OCI-LY1 (cell line): ENCODE data around the gene JAKMIP1.

Experiments
- H2AFZ ChIP-seq: fragments of 200-600 bp; sonication (generic), shearing (Covaris generic); 2 replicates; pipeline ENCODE4 v1.6.0; 2014; ENCODE audit warnings: antibody characterized with exemption, mild to moderate bottlenecking, low read length
- H3F3A ChIP-seq: fragments of 200-600 bp; sonication (generic), shearing (Covaris generic); 2 replicates; pipeline ENCODE4 v1.6.0; 2014; ENCODE audit warnings: mild to moderate bottlenecking, antibody characterized with exemption, low read length, moderate library complexity; ENCODE audit not compliant: insufficient read depth
- H3K27ac ChIP-seq: fragments of 200-600 bp; sonication (generic); 2 replicates; pipeline ENCODE4 v1.5.1; 2014; ENCODE audit warnings: low read length, mixed run types, mild to moderate bottlenecking, low read depth; ENCODE audit not compliant: poor library complexity, severe bottlenecking
- H3K27me3 ChIP-seq: fragments of 200-600 bp; sonication (generic); 2 replicates; pipeline ENCODE4 v1.6.0; 2014; ENCODE audit warnings: antibody characterized with exemption, mild to moderate bottlenecking, low read length, moderate library complexity; ENCODE audit not compliant: insufficient read depth
- H3K36me3 ChIP-seq: fragments of 200-600 bp; sonication (generic); 2 replicates; pipeline ENCODE4 v1.6.1; 2014; ENCODE audit warnings: mild to moderate bottlenecking, antibody characterized with exemption, low read length, moderate library complexity, mixed read lengths; ENCODE audit not compliant: insufficient read depth
- H3K4me1 ChIP-seq: fragments of 200-600 bp; sonication (generic); 2 replicates; pipeline ENCODE4 v1.5.1; 2014; ENCODE audit warnings: mild to moderate bottlenecking, low read length, moderate library complexity; ENCODE audit not compliant: insufficient read depth, severe bottlenecking
- H3K4me2 ChIP-seq: fragments of 200-600 bp; sonication (generic), shearing (Covaris generic); 2 replicates; pipeline ENCODE4 v1.6.1; 2014; ENCODE audit warnings: low read length
- H3K4me3 ChIP-seq: fragments of 200-600 bp; sonication (generic); 2 replicates; pipeline ENCODE4 v1.5.1; 2014; ENCODE audit warnings: low read length, low read depth, mild to moderate bottlenecking, mixed read lengths; ENCODE audit not compliant: poor library complexity, severe bottlenecking
- H3K79me2 ChIP-seq: fragments of 200-600 bp; shearing (Covaris generic); 2 replicates; pipeline ENCODE4 v1.6.1; 2016; ENCODE audit warnings: mixed run types, low read length, mixed read lengths; ENCODE audit not compliant: insufficient read depth
- H3K9ac ChIP-seq: fragments of 200-600 bp; sonication (generic), shearing (Covaris generic); 2 replicates; pipeline ENCODE4 v1.6.1; 2014; ENCODE audit warnings: mild to moderate bottlenecking, low read length, mixed read lengths
- H3K9me2 ChIP-seq: fragments of 200-600 bp; sonication (generic), shearing (Covaris generic); 2 replicates; pipeline ENCODE4 v1.6.1; 2014; ENCODE audit warnings: low read depth, mild to moderate bottlenecking, low read length, mixed read lengths
- H3K9me3 ChIP-seq: fragments of 200-600 bp; shearing (Covaris generic); 2 replicates; pipeline ENCODE4 v1.6.1; 2014; ENCODE audit warnings: low read length, mixed read lengths
- H4K20me1 ChIP-seq: fragments of 200-600 bp; sonication (generic), shearing (Covaris generic); 2 replicates; pipeline ENCODE4 v1.6.0; 2016; ENCODE audit warnings: mild to moderate bottlenecking, low read length; ENCODE audit not compliant: insufficient read depth
- EZH2 ChIP-seq: fragments of 200-600 bp; sonication (generic), shearing (Covaris generic); IDR thresholded peaks from 2 replicates; pipeline ENCODE4 v1.8.0; 2017; ENCODE audit warnings: borderline replicate concordance, mixed run types, mild to moderate bottlenecking, antibody characterized with exemption, low read length, moderate library complexity, mixed read lengths
- TF ChIP-seq, protein P1 (sequence below): fragments of 200-600 bp; sonication (generic), shearing (Covaris generic); IDR thresholded peaks from 2 replicates; pipeline ENCODE4 v1.5.1; 2017; ENCODE audit warnings: mild to moderate bottlenecking, antibody characterized with exemption, low read length, moderate library complexity, mixed read lengths

JAKMIP1 gene

GRCh38 chr4:6105311-6105911 is 94.9 kb downstream of the JAKMIP1 start:
- no peak overlapping the region for H3K27ac ChIP-seq
- no peak overlapping the region for H2AFZ ChIP-seq
- no peak overlapping the region for H3K4me2 ChIP-seq
- H3K4me1 ChIP-seq = no peaks in the 10 kb centered on the region
- no peak overlapping the region for H3K9ac ChIP-seq
- TF ChIP-seq, protein P1, sequence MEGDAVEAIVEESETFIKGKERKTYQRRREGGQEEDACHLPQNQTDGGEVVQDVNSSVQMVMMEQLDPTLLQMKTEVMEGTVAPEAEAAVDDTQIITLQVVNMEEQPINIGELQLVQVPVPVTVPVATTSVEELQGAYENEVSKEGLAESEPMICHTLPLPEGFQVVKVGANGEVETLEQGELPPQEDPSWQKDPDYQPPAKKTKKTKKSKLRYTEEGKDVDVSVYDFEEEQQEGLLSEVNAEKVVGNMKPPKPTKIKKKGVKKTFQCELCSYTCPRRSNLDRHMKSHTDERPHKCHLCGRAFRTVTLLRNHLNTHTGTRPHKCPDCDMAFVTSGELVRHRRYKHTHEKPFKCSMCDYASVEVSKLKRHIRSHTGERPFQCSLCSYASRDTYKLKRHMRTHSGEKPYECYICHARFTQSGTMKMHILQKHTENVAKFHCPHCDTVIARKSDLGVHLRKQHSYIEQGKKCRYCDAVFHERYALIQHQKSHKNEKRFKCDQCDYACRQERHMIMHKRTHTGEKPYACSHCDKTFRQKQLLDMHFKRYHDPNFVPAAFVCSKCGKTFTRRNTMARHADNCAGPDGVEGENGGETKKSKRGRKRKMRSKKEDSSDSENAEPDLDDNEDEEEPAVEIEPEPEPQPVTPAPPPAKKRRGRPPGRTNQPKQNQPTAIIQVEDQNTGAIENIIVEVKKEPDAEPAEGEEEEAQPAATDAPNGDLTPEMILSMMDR = no peak
- TF ChIP-seq EZH2 = no peak
- no peaks in the 10 kb centered on the region for H3K36me3 ChIP-seq
- H3K27me3 ChIP-seq = no peaks in the 10 kb centered on the region
- H3K9me3 ChIP-seq = no peaks in the 10 kb centered on the region
- H3K4me3 ChIP-seq = no peak overlapping the region
- no peaks in the 10 kb centered on the region for H3K79me2 ChIP-seq
- no peaks in the 10 kb centered on the region for H4K20me1 ChIP-seq
- H3F3A ChIP-seq = no peaks in the 10 kb centered on the region
- H3K9me2 ChIP-seq = no peaks in the 10 kb centered on the region

- no peaks in the 10 kb centered on the region for H3F3A ChIP-seq
- H3K36me3 ChIP-seq = no peaks in the 10 kb centered on the region
- no peaks in the 10 kb centered on the region for H3K79me2 ChIP-seq
- no peak overlapping the region for H3K9ac ChIP-seq
- no peaks in the 10 kb centered on the region for H4K20me1 ChIP-seq
- H3K9me3 ChIP-seq = no peaks in the 10 kb centered on the region
- H3K4me2 ChIP-seq = no peak overlapping the region
- H3K4me3 ChIP-seq = no peak overlapping the region
- no peaks in the 10 kb centered on the region for H3K4me1 ChIP-seq
- no peak overlapping the region for H2AFZ ChIP-seq
- no peaks in the 10 kb centered on the region for H3K9me2 ChIP-seq
- H3K27me3 ChIP-seq = no peaks in the 10 kb centered on the region
- no peak for TF ChIP-seq EZH2
- TF ChIP-seq, protein P1 = no peak
- no peak overlapping the region for H3K27ac ChIP-seq
Observed at GRCh38 chr4:6104541-6105130, 95.7 kb downstream of the JAKMIP1 start.

GRCh38 chr4:6097581-6097980 is 102.8 kb downstream of the JAKMIP1 start:
- H3K79me2 ChIP-seq = no peaks in the 10 kb centered on the region
- H3K27ac ChIP-seq = no peak overlapping the region
- no peaks in the 10 kb centered on the region for H3K9me2 ChIP-seq
- H3K4me3 ChIP-seq = no peak overlapping the region
- H3K4me2 ChIP-seq = no peak overlapping the region
- no peak overlapping the region for H3K9ac ChIP-seq
- no peaks in the 10 kb centered on the region for H3K27me3 ChIP-seq
- H3K36me3 ChIP-seq = no peaks in the 10 kb centered on the region
- H3K4me1 ChIP-seq = no peaks in the 10 kb centered on the region
- no peaks in the 10 kb centered on the region for H3F3A ChIP-seq
- no peaks in the 10 kb centered on the region for H4K20me1 ChIP-seq
- TF ChIP-seq, protein P1 = no peak
- TF ChIP-seq EZH2 = no peak
- no peak overlapping the region for H2AFZ ChIP-seq
- H3K9me3 ChIP-seq = no peaks in the 10 kb centered on the region
